Subcutaneous adipose tissue (tissue), 4 donors: ENCODE data around the gene ADK. TPM values are rescaled to one million over a fixed set of nuclear protein-coding genes. Genes with fewer than 3 reads are reported as not detected.

Experiments used
- total RNA-seq, 4 donors: library from RNA; depleted of rRNA; stranded (reverse); fragments of >200 nt; gene quantifications; one replicate each; pipeline ENCODE4 v1.1.0, GENCODE V29; 2016
- TF ChIP-seq, protein P1 (sequence below): fragments of 450-650 bp; IDR thresholded peaks from one replicate; pipeline ENCODE4 v1.5.1; 2016; ENCODE audit warnings: low read depth, mild to moderate bottlenecking, control low read depth, antibody characterized with exemption, moderate library complexity

ADK gene
- total RNA-seq, 4 donors from 2014 or later: 21.7 to 52.2 (median 38.8) TPM

DNA sequence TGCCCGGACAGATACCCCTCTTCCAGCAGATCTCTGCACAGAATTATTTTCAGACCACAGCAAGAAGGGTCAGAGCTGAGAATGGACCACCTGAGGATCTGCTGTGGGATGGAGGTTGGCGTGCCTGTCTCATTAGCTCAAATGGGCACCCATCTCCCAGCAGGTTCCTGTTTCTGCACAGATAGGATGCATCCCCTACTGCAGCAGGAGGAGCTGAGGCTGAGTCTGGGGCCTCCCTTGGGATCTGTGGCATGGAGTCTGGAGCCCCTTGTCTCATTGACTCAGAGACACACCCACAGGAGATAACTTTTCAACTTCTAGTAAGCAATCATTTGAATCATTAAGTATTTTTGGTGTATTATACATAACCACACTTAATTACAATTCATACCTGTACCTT lies 212.7 kb downstream of the ADK start:
- TF ChIP-seq, protein P1, sequence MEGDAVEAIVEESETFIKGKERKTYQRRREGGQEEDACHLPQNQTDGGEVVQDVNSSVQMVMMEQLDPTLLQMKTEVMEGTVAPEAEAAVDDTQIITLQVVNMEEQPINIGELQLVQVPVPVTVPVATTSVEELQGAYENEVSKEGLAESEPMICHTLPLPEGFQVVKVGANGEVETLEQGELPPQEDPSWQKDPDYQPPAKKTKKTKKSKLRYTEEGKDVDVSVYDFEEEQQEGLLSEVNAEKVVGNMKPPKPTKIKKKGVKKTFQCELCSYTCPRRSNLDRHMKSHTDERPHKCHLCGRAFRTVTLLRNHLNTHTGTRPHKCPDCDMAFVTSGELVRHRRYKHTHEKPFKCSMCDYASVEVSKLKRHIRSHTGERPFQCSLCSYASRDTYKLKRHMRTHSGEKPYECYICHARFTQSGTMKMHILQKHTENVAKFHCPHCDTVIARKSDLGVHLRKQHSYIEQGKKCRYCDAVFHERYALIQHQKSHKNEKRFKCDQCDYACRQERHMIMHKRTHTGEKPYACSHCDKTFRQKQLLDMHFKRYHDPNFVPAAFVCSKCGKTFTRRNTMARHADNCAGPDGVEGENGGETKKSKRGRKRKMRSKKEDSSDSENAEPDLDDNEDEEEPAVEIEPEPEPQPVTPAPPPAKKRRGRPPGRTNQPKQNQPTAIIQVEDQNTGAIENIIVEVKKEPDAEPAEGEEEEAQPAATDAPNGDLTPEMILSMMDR: no peak

DNA sequence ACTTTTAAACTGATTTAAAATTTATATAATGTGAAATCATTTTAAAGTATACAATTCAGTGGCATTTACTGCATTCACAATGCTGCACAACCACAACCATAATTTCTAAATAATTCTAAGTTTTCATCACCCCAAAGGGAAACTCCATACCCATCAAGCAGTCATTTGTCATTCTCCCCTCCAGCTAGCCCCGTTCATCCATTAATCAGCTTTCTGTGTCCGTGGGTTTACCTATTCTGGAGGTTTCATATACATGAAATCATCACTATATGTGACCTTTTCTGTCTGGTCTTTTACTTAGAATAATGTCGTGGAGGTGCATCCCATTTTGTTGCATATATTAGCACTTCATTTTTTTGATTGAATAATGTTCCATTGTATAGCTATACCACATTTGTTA lies 214.1 kb downstream of the ADK start:
- TF ChIP-seq, protein P1: no peak

DNA sequence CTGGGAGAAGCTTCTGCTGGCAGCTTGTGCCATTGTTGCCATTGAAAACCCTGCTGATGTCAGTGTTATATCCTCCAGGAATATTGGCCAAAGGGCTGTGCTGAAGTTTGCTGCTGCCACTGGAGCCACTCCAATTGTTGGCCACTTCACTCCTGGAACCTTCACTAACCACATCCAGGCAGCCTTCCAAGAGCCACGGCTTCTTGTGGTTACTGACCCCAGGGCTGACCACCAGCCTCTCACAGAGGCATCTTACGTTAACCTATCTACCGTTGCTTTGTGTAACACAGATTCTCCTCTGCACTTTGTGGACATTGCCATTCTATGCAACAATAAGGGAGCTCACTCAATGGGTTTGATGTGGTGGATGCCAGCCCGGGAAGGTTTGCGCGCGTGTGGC lies 220.7 kb downstream of the ADK start:
- TF ChIP-seq, protein P1: no peak

DNA sequence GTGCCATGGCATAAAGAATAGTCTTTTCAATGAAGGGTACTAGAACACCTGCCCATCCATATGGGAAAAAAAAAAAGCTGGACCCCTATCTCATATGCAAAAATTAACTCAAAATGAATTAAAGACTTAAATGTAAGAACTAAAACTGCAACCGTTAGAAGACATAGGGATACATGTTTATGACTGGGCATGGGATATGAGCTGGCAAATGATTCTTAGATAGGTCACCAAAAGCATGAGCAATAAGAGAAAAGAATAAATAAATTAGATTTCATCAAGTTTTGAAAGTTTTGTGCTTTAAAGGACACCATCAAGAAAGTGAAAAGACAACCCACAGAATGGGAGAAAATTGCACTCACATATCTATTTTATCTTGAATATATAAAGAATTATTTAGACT lies 222.0 kb downstream of the ADK start:
- TF ChIP-seq, protein P1: no peak

DNA sequence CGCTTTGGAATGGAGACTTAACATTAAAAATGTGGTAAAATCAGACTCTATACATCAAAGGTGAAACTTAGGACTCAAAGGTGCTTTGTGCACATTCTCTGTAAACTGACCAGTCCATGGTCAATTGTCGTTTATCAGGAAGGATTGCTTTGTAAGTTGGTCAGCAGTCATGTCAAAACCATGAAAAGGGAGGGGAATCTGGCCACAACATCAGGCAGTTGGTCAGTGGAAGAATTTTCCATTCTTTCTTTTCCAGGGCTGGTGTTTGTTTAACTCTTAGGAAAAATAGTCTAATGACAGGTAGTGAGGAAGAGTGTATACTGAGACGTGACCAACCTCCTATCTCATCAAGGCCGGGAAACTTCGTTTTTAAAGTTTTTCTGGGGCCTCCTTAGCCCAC lies 226.5 kb downstream of the ADK start:
- TF ChIP-seq, protein P1: no peak

DNA sequence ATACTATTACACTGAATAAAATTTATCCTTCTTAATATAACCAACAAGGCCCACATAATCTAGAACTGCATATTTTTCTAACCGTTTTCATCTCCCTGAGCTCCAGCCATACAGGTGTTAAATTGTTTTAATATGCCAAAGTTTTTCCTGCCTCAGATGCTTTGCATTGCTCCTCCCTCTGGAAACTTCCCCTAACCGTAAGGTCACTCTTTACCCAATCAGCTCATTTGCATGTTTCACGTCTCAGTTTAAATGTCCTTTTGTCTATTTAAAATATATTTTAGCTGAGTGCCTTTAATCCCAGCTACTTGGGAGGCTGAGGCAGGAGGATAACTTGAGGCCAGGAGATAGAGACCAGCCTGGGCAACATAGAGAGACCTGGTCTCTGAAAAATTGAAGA lies 228.5 kb downstream of the ADK start:
- TF ChIP-seq, protein P1: no peak

DNA sequence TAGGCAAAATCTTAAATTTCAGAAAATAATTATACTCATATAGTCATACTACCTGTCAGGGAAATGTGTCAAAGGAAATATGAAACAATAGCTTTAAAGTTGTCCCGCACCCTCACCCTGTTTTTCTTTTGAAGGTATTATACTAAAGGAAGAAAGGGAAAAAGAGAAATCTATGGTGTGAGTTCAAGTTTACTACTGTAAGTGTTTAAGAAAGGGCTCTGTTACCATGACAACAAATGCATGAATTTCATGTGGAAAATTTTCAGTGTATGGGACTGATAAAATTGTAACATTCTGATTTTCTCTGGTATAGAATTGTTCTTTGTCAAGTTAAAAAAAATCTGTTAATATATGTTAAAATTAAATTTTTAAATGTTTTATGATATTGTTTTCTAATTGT lies 229.8 kb downstream of the ADK start:
- TF ChIP-seq, protein P1: no peak
